B cell (primary cell): ENCODE measurements around the gene ATF6B. TPM values are rescaled to one million over a fixed set of nuclear protein-coding genes. Genes with fewer than 3 reads are reported as not detected.
A peak's percentile ranks its signal among the peaks of the same experiment; 100 is the strongest.

Experiments used
- ATAC-seq: fragments of 200-7000 bp; cut with Tn5 transposase; one replicate; pipeline ENCODE4 v1.10.0; 2021; ENCODE audit warnings: low read depth, mild to moderate bottlenecking, moderate number of reproducible peaks, moderate library complexity
- CTCF ChIA-PET: fragments of 350-600 bp; sonication (Branson Sonifier 250); formaldehyde crosslinking; loops from one replicate; lab custom pipeline; 2021; ENCODE audit warnings: antibody characterized with exemption, inconsistent platforms; lab: Charles Lee
- POLR2A ChIA-PET: fragments of 350-600 bp; sonication (Branson Sonifier 250); formaldehyde crosslinking; loops from one replicate; lab custom pipeline; 2021; ENCODE audit warnings: antibody characterized with exemption; lab: Charles Lee
- DNase-seq: peaks from one replicate; pipeline ENCODE4 v3.0.0; 2013
- H2AFZ ChIP-seq: 2 replicates; pipeline ENCODE4 v1.6.1; 2012; ENCODE audit warnings: mild to moderate bottlenecking, low read depth, low read length; ENCODE audit not compliant: insufficient read depth, poor library complexity, severe bottlenecking
- H3K27ac ChIP-seq, 2 donors: 1 replicate in 1 of 2; 2 replicates in 1 of 2; pipeline ENCODE4 v1.5.1; 2012 to 2013; ENCODE audit warnings: low read length in 2 of 2, mild to moderate bottlenecking in 2 of 2, moderate library complexity in 1 of 2
- H3K27me3 ChIP-seq, 4 experiments: fragments of 200-600 bp in 1 of 4; sonication (generic) in 1 of 4; replicated peaks in 1 of 4; 1 replicate in 2 of 4; 2 replicates in 2 of 4; pipeline versions ENCODE4 v1.6.1 to v1.7.0; 2013 to 2016; ENCODE audit warnings: low read length in 3 of 4, mild to moderate bottlenecking in 2 of 4, mixed read lengths in 1 of 4, moderate library complexity in 1 of 4; ENCODE audit not compliant: insufficient read depth in 4 of 4, control insufficient read depth in 3 of 4; ENCODE audit errors: control extremely low read depth in 1 of 4
- H3K36me3 ChIP-seq, 2 experiments: replicated peaks in 1 of 2; 1 replicate in 1 of 2; 2 replicates in 1 of 2; pipeline versions ENCODE4 v1.6.1 to v1.7.1; 2013; ENCODE audit warnings: low read length in 1 of 2; ENCODE audit not compliant: insufficient read depth in 2 of 2, control insufficient read depth in 1 of 2; ENCODE audit errors: control extremely low read depth in 1 of 2, extremely low read depth in 1 of 2
- H3K4me1 ChIP-seq, 2 donors: fragments of 200-600 bp in 1 of 2; sonication (generic) in 1 of 2; 1 replicate in 1 of 2; 2 replicates in 1 of 2; pipeline versions ENCODE4 v1.5.1 to v1.6.1; 2013 to 2017; ENCODE audit warnings: low read length in 2 of 2; ENCODE audit not compliant: control insufficient read depth in 2 of 2, insufficient read depth in 2 of 2
- H3K4me2 ChIP-seq: replicated peaks from 2 replicates; pipeline ENCODE3; 2012; ENCODE audit warnings: mild to moderate bottlenecking, low read depth, low read length; ENCODE audit not compliant: poor library complexity, severe bottlenecking
- H3K4me3 ChIP-seq, 5 experiments: fragments of 200-600 bp in 1 of 5; sonication (generic) in 1 of 5; 1 replicate in 3 of 5; 2 replicates in 2 of 5; pipeline versions ENCODE4 v1.5.1 to v1.7.0; 2011 to 2016; ENCODE audit warnings: low read length in 4 of 5, mild to moderate bottlenecking in 4 of 5, low read depth in 2 of 5, control low read depth in 1 of 5, moderate library complexity in 1 of 5; ENCODE audit not compliant: insufficient read depth in 1 of 5; ENCODE audit errors: control extremely low read depth in 1 of 5, extremely low read depth in 1 of 5
- H3K79me2 ChIP-seq: fragments of 200-600 bp; sonication (generic); one replicate; pipeline ENCODE4 v1.6.0; 2016; ENCODE audit warnings: low read length; ENCODE audit not compliant: control insufficient read depth, insufficient read depth
- H3K9ac ChIP-seq: fragments of 200-600 bp; sonication (generic); 2 replicates; pipeline ENCODE4 v1.6.1; 2017; ENCODE audit warnings: mild to moderate bottlenecking, low read length, moderate library complexity
- H3K9me3 ChIP-seq, 3 donors: one replicate each; pipeline versions ENCODE4 v1.6.1 to v1.7.1; 2013; ENCODE audit warnings: low read length in 2 of 3; ENCODE audit not compliant: control insufficient read depth in 2 of 3, insufficient read depth in 1 of 3; ENCODE audit errors: control extremely low read depth in 1 of 3
- H4K20me1 ChIP-seq: 2 replicates; pipeline ENCODE4 v1.6.0; 2012; ENCODE audit warnings: mild to moderate bottlenecking, low read length; ENCODE audit not compliant: insufficient read depth, control insufficient read depth, poor library complexity, severe bottlenecking
- H3K27ac Mint-ChIP-seq: one replicate; pipeline ENCODE4 v1.8.0; 2021; ENCODE audit warnings: mixed read lengths
- H3K27me3 Mint-ChIP-seq: one replicate; pipeline ENCODE4 v1.8.0; 2021; ENCODE audit warnings: mixed read lengths
- H3K4me1 Mint-ChIP-seq: one replicate; pipeline ENCODE4 v1.8.0; 2021; ENCODE audit warnings: mixed read lengths
- H3K4me3 Mint-ChIP-seq: one replicate; pipeline ENCODE4 v1.8.0; 2021; ENCODE audit warnings: mixed read lengths
- H3K9me3 Mint-ChIP-seq: one replicate; pipeline ENCODE4 v1.8.0; 2022; ENCODE audit warnings: mixed read lengths; ENCODE audit not compliant: insufficient read depth
- CTCF ChIP-seq: fragments of 200-600 bp; IDR thresholded peaks from one replicate; pipeline ENCODE4 v1.8.0; 2022; ENCODE audit warnings: antibody characterized with exemption, mild to moderate bottlenecking
- EZH2 ChIP-seq: IDR thresholded peaks from 2 replicates; pipeline ENCODE4 v1.6.1; 2012; ENCODE audit warnings: borderline replicate concordance, low read depth, mild to moderate bottlenecking, moderate library complexity, low read length; ENCODE audit not compliant: insufficient read depth, poor library complexity, severe bottlenecking
- WGBS: methylation state at CpG from one replicate; pipeline ENCODE4 v1.1.5; 2013; ENCODE audit warnings: missing lambda C conversion rate; ENCODE audit not compliant: insufficient coverage; 5-methylcytosine and 5-hydroxymethylcytosine counted together
- intact Hi-C: fragments of 100-400 bp; cut with micrococcal nuclease; formaldehyde crosslinking; loops from one replicate; pipeline ENCODE4 v1.10.0; 2022
- polyA plus RNA-seq: library from polyadenylated mRNA; depleted of rRNA; stranded (reverse); fragments of >200 nt; gene quantifications from 2 replicates; pipeline ENCODE4 v1.2.3, GENCODE V29; 2012
- total RNA-seq, 2 donors: library from RNA; stranded (reverse); fragments of 120-200 nt in 1 of 2; gene quantifications; 1 replicate in 1 of 2; 2 replicates in 1 of 2; pipeline versions ENCODE4 v1.2.3 to v1.2.4, GENCODE V29; 2013 to 2022

The ATF6B gene
- total and polyA plus RNA-seq, 2 donors (not counting 1 experiment from before 2014, with no cell fraction given), result 180 to 201 TPM

DNA sequence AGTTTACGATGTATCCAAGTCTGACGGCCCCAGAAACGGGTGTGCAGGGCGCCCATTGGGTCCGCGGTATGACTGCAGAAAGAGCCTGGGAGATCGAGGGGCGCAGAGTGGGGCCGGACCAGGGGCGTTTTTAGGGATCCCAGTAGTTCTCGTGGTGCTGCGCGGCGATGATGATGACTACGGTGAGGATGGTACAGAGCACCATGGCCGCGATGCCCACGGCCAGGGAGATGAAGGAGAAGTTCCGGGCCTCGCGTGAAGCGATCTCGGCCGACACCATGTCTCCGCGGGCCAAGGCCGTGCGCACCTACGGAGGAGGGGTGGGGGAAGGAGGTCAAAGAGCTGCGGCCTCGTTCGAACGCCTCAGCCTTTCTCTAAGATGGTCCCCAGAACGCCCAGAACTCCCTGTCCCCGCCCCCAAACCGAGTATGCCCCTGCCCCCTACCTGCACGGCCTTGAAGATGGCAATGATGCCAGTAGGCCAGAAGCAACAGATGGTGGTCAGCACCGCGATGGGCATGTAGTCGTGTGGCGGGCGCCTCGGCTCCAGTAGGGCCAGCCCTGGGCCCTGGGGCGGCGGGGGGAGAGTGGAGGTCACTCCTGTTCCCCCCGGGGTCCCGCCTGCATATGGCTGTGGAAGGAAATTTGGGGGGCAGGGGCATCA lies 21.2 kb upstream of the ATF6B start:
- Mint-ChIP-seq H3K27ac (no peak overlapping the region), H3K27me3 (peaks cover 65% of the 10 kb centered on the region), H3K4me1 (peaks cover 45% of the 10 kb centered on the region), H3K9me3 (no peaks in the 10 kb centered on the region), H3K4me3 (peak overlapping the region; percentile 73)
- Histone ChIP-seq H3K9ac (peak overlapping the region; percentile 43), H3K36me3 (no peaks in the 10 kb centered on the region), H3K4me3 (peak overlapping the region in 4 of 5 experiments; percentile 21 to 53 (median 38)), H3K27me3 (peaks cover 0 to 62% (median 30%) of the 10 kb centered on the region in 4 experiments), H3K9me3 (peaks cover 0 to 16% (median 3%) of the 10 kb centered on the region in 3 donors), H3K4me1 (peaks cover 28 to 29% of the 10 kb centered on the region in 2 donors), H3K27ac (no peak overlapping the region), H2AFZ (peak overlapping the region; percentile 54), H4K20me1 (no peaks in the 10 kb centered on the region), H3K79me2 (no peaks in the 10 kb centered on the region), H3K4me2 (peak overlapping the region; percentile 61)
- ChIA-PET POLR2A (interaction anchor here (0.6 kb wide), 1 partner anchor 19 kb away, joined by 8 read pairs; the partner anchor contains the start of gene FKBPL), CTCF (no interaction called here)
- WGBS, result 38% methylated on average over 43 of the region's 47 CpGs
- ATAC-seq (peak; percentile 9), DNase-seq (no peak)
- TF ChIP-seq EZH2, result no peak
- intact Hi-C loops, result no loop called here

- Histone ChIP-seq H3K27me3 (peaks cover 0 to 54% (median 29%) of the 10 kb centered on the region in 4 experiments), H3K79me2 (no peaks in the 10 kb centered on the region), H3K36me3 (no peaks in the 10 kb centered on the region), H4K20me1 (no peaks in the 10 kb centered on the region), H3K4me3 (peak overlapping the region in 4 of 5 experiments; percentile 21 to 53 (median 38)), H3K4me2 (peak overlapping the region; percentile 61), H3K9ac (peak overlapping the region; percentile 43), H3K9me3 (peaks cover 0 to 16% (median 3%) of the 10 kb centered on the region in 3 donors), H3K4me1 (peaks cover 21 to 22% of the 10 kb centered on the region in 2 donors), H3K27ac (no peak overlapping the region), H2AFZ (peak overlapping the region; percentile 54)
- Mint-ChIP-seq H3K27me3 (peaks cover 65% of the 10 kb centered on the region), H3K9me3 (no peaks in the 10 kb centered on the region), H3K27ac (peak overlapping the region; percentile 15), H3K4me1 (peaks cover 39% of the 10 kb centered on the region), H3K4me3 (peak overlapping the region; percentile 73)
- intact Hi-C loops, result no loop called here
- DNase-seq, result peak; percentile 64
- WGBS, result 11% methylated on average over 27 of the region's 39 CpGs
- POLR2A ChIA-PET, result no interaction called here
- ATAC-seq, result peak; percentile 73
- CTCF ChIA-PET, result no interaction called here
- TF ChIP-seq EZH2 (no peak), CTCF (peak; percentile 12)
Measured at GRCh38 chr6:32148289-32149091, 20.4 kb upstream of the ATF6B start.
